D341Med (cell line): ENCODE results near the gene TOPORS.
"Not testable (repeated sequence)": the region's sequence is repeated elsewhere in the genome, so short reads cannot be mapped to it uniquely, and the experiment has no call there.

Experiments used
- DNase-seq: peaks from one replicate; pipeline ENCODE4 v3.0.0; 2012; ENCODE audit warnings: low spot score

Gene TOPORS

DNA sequence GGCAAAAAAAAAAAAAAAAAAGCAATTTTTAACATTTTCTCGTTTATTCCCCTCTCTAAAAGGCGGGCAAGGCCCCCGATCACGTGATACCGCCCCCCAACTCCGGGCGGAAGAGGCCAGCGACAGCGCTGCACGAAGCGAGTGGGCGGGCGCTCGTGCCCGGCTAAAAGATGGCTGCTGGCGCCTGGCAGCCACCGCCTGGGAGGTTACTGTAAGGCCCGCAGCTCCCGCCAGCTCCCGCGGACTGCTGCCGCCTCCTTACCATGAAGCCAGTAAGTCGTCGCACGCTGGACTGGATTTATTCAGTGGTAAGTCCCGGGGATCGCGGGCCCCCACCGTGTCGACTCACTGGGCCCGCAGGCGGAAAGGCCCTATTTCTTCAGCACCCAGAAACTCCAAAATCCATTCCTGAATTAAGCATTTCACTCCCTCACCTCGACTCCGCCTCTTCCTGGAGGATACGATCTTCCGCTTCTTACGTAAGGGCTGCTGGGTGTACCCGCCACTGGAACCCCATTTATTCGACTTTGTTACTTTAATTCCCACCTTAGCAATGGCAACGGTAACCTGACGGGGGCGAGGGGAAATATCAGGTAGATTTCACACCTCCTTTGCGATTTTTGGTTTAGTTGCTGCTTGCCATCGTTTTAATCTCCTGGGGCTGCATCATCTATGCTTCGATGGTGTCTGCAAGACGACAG is at the start of gene TOPORS, which contains the start of gene SMIM27:
TSS of gene TOPORS (minus strand) at position 415 of the 701 bp plus-strand sequence. CDS start at position 265, 150 bp downstream.
TSS of gene SMIM27 (plus strand) at position 156 of the 701 bp plus-strand sequence. CDS start at position 264, 108 bp downstream.
- peak; percentile 89 for DNase-seq

- DNase-seq, result not testable (repeated sequence)
These were observed 46.6 kb upstream of the TOPORS start for GRCh38 chr9:32599021-32599420.

DNA sequence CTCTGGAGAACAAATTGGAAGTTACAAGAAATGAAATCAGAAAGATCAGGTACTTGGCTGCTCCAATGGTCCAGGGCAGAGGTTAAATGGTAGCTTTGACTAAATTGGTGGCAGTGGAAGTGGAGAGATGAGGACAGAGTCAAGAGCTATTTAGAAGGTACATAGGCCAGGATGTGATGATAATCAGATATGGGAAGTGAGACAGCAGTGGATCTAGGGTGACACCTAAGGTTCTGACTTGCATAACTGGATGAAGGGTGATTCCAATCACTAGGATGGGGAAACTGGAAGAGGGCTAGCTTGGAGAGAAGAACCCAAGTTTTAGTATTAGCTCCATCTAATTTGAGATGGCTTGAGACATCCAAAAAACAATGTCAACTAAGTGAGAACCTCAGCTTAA is 44.5 kb upstream of the TOPORS start:
- DNase-seq, result no peak

- DNase-seq, result no peak
These were observed 43.9 kb upstream of the TOPORS start for GRCh38 chr9:32596096-32596865.

- no peak for DNase-seq
These were observed 38.5 kb upstream of the TOPORS start for GRCh38 chr9:32590898-32591297.

GRCh38 chr9:32590476-32590875 is 38.1 kb upstream of the TOPORS start:
- DNase-seq, result no peak

DNA sequence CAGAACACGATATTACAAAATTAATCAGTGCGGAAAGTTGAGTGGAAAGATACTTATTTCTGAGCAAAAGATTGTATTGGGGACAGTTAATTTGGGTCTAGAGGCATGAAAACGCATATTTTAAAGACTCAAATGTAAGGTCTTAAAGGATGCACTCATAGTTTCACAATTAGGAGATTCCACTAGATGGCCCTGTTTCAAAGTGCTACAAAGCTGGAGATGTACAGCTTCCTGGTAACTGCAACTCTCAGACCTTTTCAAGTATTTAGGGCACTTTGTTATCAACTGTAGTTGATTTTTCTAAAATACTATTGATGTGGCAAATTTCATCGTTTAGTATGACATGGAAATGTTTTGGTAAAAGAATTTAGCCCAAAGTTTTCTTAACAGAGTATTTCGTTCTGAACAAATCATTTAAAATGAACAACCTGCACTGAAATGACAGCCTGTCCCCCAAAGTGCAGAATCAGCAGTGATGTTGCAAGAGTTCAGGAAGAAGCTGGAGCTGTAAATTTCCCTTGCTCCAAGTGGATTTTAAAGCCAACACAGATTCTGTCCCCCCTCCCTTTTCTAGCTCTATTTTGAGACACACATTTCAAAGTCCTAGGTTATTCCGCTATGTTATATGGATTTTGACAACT is 36.8 kb upstream of the TOPORS start:
- DNase-seq, result peak; percentile 45

GRCh38 chr9:32587901-32588300 is 35.5 kb upstream of the TOPORS start:
- no peak for DNase-seq

DNA sequence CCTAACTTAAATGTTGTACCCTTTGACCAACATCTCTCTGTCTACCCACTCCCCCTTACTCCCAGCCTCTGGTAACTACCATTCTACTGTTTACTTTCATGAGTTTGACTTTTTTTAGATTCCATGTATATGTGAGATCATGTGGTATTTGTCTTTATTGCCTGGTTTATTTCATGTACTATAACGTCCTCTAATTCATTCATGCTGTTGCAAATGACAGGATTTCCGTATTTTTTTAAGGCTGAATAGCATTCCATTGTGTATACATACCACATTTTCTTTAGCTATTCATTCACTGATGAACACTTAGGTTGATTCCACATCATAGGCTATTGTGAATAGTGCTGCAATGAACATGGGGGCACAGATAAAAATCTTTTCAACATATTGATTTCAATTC is 32.4 kb upstream of the TOPORS start:
- no peak for DNase-seq

DNA sequence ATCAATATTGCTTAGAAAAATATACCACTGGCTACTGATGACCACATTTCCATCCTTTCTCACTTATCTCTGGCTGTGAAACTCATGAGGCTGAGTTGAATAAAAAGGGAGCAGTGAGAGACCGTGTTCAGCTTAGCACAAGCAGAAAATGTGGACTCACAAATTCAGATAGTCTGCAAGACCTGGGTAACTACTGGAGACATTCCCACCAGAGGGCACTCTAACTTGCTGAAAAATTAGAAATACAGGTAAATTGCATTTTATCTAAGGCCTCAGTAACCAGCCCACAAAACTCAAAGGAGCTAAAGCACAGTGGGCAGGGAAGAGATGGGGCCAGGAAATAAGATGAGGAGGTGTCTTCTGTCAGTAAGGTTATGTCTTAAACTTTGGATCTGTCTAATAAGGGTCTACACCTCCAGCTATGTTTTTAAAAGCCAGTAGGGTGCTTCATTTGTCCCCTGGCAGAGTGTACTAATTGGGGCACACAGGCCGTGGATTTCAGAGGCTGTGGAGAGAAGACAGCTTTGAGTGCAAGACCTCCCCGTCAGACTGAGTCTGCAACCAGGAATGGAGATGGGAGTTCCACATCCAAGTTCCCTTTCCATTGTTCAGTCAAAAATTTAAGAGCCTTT is 29.2 kb upstream of the TOPORS start:
- peak; percentile 49 for DNase-seq

- DNase-seq, result no peak
These were observed 28.4 kb upstream of the TOPORS start for GRCh38 chr9:32580631-32581300.

GRCh38 chr9:32579706-32580331 is 27.4 kb upstream of the TOPORS start:
- peak; percentile 57 for DNase-seq

- no peak for DNase-seq
These were observed 26.6 kb upstream of the TOPORS start for GRCh38 chr9:32578976-32579375.

GRCh38 chr9:32577316-32577715 is 24.9 kb upstream of the TOPORS start:
- no peak for DNase-seq

GRCh38 chr9:32574858-32575257 is 22.5 kb upstream of the TOPORS start:
- DNase-seq, result no peak

DNA sequence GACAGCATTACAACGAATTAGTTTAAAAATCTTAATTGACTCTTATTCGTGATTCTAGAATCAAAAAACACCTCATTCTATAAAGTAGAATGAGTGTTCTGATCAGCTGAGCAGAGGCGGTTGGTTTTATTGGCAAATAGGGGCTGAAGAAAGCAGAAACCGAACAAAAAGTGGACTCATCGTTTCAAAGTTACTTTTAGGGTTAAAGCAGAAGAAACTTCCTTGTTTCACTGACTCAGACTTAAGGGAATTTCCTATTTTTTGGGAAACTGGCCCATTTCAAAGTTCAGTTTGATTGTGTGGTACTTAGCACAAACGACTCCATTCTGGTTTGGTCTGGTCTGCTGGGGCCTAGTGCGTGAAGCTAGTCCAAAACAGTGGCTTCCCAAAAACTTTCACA is 21.4 kb upstream of the TOPORS start:
- no peak for DNase-seq

DNA sequence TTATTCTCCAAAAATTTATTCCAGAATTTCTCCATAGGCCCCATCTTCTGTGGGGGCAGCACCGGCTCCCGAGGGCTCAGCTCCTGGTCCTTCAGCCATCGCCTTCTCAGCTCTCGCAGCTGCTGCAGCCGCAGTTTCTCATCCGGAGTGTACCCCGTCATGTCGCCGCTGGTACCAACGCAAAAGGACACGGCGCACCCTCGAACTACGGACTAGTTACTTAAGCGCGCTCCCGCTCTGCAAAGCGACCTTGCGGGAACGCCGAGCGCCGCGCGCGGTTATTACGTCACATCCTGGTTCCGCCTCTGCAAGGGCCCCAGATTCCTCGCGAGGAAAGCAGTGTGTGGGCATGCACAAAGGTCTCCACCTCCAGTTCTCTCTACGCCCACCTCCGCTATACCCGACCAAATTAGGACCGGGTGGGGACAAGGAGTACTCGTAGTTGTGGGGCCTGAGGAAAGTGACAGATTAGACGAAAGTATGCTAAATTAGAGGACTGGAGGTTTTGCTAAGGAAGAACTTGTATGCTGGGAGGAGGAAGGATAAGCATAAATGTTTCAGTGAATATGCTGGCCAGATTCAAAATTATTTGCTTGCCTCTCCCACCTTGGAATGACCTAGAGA is 20.6 kb upstream of the TOPORS start, which contains the start of gene NDUFB6:
TSS of gene NDUFB6 (minus strand) at position 260 of the 624 bp plus-strand sequence. CDS start at position 161, 99 bp downstream.
- peak; percentile 92 for DNase-seq

- peak; percentile 72 for DNase-seq
These were observed 19.8 kb upstream of the TOPORS start for GRCh38 chr9:32571969-32572899.

DNA sequence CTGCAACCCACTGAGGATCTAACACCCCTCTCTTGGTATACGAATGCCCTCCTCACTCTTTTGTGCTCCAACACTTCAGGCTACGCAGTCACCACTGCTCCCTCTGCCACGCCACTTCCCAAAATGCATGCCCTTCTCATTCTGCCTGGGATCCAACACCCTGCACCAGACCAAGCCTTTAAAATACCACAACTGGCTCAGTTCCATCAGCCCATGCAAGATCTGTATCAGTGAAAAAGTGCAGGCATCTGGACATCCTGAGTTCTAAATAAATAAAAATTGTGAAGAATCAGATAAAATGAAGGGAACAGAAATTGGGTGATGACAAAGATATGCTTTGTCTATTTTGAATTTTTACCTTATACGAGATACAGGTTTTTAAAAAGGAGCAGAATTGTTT is 17.9 kb upstream of the TOPORS start:
- DNase-seq, result no peak

- no peak for DNase-seq
These were observed 14.4 kb upstream of the TOPORS start for GRCh38 chr9:32566770-32567169.
